ENCODE results near the gene MAN1B1.
"Not testable (repeated sequence)": the region's sequence is repeated elsewhere in the genome, so short reads cannot be mapped to it uniquely, and the experiment has no call there.

Gene MAN1B1

DNA sequence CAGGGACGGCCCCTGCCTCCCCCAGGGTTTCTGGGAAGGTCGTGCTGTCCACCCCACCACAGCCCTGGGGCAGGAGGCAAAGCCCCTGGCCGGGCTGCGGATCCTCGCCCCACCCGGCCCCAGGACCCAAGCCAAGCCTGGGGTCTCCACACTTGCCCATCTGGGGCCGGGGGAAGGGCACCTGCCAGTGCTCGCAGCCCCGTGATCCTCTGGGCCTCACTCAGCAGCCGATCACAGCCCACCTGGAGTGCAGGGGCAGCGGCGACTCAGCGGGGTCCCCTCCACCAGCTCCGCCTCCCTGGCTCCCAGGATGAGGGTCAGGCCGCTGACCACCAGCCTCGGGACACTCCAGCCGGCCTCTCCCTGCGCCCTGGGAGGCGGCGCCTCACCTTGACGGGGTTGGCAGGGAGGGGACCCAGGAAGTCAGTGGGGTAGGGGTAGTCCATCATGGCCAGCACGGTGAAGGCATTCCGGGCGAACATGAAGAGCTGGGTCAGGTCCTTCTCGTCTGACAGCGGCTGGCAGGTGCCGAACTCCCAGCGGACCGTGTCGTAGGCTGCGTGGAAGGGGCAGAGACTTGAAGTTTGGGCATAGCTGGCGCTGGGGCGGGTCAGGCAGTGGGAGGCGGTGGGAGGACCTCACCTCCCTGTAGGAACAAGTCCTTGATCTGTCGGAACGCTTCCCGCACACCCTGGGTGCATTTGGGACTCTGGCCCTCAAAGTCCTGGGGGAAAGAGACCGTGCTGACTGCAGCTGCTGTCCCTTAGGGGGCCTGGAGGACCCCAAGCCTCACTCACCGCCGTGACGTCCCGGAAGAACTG lies 26.0 kb downstream of the MAN1B1 start:
- DNase-seq, result no peak

DNA sequence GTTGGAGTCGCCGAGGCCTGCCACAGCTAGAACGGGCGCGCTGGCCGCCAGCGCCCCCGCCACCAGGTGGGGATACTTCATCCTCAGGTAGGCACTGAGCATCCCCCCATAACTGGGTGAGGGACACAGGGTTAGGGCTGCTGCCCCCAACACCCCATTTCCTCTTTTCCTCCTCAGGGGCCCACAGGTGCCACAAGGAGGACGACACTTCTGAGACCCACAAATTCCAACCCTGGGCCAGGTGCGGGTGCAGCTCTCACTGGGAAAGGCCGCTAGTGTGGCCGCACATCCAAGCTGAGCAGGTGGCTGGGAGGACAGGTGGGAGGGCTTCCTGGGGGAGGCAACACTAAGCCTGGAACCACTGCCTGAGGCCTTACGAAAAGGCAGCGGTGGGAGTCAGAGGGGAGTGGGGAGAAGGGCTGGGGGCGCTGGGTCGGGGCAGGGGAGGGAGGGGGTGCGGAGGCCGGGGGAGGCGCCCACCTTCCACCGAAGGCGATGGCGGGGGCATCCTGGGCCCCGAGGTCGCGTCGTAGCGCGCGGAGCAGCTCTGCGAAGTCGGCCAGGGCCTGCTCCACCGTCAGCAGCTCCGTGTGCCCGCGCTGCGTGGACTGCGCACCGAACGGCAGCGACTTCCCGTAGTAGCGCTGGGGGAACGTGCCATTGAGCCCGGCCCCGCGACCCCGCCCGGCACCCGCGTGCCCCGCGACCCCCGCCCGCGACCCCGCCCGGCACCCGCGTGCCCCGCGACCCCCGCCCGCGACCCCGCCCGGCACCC lies 26.8 kb downstream of the MAN1B1 start:
- DNase-seq, result peak; percentile 36

DNA sequence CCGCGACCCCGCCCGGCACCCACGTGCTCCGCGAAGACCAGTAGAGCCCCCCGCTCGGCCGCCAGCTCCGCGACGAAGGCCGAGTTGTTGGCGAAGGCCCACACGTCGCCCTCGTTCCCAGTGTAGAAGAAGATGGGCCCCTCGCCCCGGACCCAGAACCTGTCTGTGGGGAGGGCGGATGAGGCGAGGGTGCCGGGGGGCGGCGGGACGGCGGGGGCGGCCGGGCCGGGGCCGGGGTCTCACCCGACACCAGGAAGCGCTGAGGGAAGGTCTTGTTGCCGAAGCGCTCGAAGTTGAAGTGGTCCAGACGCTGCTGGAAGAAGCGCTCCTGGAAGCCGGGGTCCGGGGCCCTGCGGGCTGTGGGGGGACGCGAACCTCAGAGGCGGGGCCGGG lies 27.4 kb downstream of the MAN1B1 start:
- no peak for DNase-seq

DNA sequence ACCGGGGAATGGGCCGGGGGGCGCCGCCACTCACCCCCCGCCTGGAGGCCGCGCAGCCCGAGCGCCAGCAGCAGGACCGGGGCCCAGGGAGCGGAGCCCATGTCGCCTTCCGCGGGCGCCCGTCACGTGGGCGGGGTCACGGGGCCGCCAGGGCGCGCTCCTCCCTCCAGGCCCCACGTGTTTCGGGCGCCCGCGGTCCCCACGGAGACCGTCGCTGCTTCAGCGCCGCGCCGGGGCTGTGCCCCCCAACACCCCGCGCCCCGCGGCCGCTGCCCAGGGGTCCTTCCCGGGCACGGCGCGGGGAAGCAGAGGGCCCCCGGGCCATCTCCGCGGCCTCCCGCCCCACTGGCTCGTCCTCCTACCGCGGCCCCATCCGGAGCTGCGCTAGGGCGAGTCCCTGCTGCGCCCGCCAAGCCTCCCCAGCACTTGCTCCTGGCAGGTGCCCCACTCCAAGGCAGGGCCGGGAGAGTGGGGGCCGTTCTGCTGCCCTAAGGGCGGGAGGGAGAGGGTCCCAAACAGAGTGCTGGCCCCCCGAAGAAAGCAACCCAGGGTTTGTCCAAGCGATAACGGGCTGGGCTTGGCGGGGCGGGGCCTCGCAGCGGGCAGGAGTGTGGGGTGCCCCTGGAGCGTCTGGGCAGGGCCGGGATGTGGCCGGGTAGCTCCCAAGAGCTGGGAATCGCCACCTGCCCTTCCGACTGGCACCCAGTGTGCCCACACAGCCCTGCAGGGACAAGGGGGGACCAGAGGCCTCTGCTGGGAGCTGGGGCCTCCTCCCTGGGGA lies 28.0 kb downstream of the MAN1B1 start, which contains the start of gene DPP7:
DPP7 (minus strand) TSS at position 121 of the 781 bp plus-strand sequence; CDS start at position 101, 20 bp downstream.
- DNase-seq, result peak; percentile 80

DNA sequence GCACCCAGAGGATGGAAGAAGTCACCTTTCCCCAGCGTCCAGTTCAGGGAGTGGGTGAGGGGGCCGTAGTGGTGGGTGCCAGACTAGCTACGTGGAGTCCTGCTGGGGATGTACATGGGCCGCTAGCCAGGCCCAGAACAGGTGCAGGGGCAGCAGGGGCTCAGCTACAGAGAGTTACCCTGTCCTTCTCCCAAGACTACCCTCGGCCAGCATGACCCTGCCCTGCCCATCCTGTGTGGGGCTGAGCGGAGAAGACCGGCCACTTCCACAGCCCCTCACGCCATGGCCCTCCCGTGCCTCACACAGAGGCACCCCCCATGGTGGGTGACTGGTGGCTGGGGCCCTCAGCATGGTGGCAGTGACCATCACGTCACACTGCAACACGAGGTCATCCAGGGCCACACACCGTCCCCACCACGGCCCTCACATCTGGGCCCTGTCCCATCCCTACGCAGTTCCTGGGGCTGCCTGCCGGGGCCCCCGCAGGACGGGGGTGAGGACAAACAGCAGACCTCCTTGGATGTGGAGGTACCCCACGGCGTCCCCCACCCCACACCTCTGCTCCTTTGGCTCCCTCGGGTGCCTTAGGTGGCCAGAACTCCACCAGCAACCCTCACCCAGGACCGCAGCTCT lies 28.7 kb downstream of the MAN1B1 start:
- no peak for DNase-seq

DNA sequence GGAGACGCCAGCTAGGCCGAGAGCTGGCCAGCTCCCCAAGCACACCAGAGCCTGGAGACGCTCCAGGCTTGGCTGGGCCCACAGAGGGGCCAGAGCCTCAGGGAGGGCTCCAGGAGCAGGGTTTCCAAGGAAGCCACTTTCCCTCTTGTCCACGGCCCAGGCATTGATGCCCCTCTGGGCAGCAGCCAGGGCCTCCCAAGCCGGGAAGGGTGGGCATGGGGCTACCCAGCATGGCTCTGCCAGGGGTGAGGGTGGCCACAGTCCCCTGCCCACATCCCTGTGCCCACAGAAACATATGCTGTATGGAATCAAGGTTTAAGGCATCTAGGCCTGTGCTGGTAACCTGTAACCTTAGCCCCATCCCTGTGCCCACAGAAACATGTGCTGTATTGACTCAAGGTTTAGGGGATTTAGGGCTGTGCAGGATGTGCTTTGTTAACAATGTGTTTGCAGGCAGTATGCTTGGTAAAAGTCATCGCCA lies 29.3 kb downstream of the MAN1B1 start:
- DNase-seq, result no peak

DNA sequence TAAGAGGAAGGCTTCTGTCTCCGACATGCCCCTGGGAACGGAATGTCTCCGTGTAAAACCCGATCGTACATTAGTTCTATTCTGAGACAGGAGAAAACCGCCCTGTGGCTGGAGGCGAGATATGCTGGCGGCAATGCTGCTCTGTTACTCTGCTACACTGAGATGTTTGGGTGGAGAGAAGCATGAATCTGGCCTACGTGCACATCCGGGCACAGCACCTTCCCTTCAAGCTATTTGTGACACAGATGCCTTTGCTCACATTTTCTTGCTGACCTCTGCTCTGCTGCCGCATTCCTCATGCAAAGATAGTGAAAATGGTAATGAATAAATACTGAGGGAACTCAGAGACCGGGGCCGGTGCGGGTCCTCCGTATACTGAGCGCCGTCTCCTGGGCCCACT lies 29.9 kb downstream of the MAN1B1 start:
- no peak for DNase-seq

DNA sequence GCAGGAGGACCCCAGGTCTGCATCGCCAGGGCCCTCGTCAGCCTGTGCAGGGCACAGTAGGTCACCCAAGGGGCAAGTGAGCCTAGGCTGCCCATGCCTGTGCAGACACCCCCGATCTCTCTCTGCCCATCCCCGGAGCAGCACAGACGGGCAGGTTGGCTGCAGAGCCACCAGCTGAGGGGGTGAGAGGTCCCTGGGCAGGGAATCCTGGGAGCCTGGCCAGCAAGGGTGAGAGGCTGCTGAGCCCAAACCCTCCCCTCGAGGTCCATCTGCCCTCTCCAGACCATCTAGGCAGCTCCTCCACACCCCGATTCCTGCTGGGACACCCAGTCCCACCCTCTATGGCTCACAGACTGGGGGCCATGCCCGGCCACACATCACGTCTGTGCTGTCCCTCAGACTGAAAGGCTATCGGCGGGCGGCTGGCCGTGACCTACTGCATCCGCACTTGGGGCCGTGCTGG lies 30.5 kb downstream of the MAN1B1 start:
- DNase-seq, result no peak

DNA sequence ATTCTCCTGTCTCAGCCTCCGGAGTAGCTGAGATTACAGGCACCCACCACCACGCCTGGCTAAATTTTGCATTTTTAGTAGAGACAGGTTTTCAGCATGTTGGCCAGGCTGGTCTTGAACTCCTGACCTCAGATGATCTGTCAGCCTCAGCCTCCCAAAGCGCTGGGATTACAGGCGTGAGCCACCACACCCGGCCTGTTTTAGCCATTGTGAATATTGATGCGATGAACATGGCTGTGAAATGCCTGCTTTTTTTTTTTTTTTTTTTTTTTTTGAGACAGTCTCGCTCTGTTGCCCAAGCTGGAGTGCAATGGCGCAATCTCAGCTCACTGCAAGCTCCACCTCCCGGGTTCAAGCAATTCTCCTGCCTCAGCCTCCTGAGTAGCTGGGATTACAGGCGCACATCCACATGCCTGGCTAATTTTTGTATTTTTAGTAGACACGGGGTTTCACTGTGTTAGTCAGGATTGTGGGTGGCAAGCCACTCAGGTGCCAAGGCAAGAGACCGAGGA lies 31.4 kb downstream of the MAN1B1 start:
- DNase-seq, result not testable (repeated sequence)

DNA sequence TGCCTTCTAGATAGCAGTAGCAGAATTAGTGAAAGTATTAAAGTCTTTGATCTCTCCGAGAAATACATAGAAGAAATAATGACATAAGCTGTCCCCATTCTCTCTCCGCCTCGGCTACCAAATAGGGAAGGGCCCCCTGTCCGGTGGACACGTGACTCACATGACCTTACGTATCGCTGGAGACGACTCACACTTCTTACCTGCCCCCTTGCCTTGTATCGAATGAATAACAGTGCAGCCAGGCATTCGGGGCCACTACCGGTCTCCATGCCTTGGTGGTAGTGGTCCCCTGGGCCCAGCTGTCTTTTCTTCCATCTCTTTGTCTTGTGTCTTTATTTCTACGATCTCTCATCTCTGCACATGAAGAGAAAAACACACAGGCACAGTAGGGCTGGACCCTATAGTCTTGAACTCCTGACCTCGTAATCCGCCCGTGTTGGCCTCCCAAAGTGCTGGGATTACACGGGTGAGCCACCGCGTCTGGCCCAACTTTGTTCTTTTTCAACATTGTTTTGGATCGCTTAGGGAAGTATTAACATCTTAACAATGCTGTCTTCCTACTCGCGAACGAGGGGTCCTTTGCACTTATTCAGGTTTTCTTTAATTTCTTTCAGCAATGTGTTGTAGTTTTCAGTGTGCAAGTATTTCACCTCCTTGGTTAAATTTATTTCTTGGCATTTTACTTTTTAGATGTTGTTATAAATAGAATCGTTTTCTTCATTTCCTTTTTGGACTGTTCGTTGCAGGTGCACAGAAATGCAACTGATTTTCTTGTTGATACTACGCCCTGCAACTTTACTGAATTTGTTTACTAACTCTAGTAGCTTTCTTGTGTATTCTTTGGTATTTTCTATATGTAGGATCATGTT lies 35.4 kb downstream of the MAN1B1 start:
- DNase-seq, result not testable (repeated sequence)

DNA sequence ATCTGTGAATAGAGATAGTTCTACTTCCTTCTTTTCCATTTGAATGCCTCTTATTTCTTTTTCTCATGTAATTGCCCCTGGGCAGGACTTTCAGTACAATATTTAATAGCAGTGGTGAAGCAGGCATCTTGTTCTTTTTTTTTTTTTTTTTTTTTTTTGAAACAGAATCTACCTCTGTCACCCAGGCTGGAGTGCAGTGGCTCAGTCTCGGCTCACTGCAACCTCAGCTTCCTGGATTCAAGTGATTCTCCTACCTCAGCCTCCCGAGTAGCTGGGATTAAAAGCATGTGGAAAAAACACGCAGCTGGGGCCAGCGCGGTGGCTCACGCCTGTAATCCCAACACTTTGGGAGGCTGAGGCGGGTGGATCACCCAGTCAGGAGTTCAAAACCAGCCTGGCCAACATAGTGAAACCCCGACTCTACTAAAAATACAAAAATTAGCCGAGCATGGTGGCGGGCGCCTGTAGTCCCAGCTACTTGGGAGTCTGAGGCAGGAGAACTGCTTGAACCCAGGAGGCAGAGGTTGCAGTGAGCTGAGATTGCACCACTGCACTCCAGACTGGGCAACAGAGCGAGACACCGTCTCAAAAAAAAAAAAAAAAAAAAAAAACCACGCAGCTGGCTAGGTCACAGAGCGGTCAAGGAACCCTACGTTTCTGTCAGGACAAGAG lies 36.1 kb downstream of the MAN1B1 start:
- DNase-seq, result not testable (repeated sequence)

DNA sequence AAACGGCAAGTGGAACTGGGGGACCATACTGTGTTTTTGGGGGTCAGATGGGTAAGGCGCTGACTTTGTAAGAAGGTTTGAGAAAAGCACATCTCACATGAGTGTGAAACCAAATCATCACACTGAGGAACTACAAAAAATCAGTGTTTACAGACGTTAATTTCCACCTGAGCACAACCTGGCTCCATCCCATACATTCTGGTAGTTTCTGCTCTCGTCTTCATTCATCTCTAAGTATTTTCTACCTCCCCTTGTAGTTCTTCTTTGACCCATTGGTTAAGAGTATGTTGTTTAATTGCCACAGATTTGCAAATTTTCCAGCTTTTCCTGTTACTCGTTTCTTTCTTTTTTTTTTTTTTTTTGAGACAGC lies 36.7 kb downstream of the MAN1B1 start:
- no peak for DNase-seq

DNA sequence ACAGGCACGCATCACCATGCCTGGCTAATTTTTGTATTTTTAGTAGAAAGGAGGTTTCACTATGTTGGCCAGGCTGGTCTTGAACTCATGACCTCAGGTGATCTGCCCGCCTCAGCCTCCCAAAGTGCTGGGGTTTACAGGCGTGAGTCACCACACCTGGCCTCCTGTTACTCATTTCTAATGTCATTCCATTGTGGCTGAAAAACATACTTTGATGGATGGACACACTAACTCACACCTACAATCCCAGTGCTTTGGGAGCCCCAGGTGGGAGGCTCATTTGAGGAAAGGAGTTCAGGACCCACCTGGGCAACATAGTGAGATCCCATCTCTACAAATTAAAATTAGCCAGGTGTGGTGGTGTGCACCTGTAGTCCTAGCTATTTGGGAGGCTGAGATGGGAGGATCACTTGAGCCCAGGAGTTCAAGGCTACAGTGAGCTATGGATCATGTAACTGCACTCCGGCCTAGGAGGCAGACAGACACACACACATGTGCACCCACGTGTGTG lies 37.2 kb downstream of the MAN1B1 start:
- not testable (repeated sequence) for DNase-seq

DNA sequence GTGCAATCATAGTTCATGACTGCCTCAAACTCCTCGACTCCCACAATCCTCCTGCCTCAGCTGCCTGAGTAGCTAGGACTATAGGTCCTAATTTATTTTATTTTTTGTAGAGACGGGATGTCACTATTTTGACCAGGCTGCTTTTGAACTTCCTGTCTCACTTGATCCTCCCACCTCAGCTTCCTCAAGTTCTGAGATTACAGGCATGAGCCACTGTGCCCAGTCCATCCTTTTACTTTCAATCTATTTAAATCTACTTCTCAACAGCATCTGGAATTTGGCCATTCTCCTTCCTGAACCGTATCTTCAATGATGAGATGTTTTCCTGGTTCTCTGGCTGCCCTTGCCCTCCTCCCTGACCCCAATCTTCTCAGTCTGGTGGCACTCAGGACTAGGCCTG lies 40.0 kb downstream of the MAN1B1 start:
- no peak for DNase-seq

DNA sequence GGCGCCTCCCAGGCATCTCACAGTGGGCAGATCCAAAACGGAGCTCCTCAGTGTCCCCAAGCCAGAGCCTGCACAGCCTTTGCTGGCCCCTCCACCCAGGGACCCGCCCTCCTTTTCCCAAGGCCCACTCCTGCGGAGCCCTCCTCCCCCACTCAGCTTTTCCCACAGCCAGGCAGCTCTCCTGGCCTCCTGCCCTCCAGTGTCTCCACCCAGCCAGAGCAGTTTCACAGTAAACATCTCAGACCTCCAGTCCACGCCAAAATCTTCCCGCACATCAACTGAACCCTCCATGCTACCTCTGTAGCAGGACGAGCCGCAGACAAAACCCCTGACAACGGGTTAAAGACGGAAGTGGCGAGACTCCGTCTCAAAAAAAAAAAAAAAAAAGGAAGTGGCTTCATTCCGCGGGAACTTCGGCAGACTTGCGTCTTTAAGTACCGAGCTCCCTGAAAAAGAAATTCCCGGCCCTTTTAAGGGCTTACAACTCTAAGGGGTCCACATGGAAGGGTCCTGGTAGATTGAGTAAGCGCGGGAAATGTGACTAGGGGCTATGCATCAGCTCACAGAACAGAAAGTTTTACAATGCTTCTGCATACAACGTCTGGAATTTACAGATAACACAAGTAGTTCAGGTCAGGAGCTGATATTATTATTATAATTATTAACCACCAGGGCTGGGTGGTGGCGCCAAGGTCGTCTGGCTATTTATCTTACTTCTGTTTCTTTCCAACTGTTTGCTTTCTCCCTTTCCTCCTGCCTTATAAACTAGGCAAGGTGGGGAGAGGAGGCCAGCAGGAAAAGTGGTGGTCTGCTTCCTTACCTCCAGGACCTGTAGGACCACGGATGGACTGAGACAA lies 40.7 kb downstream of the MAN1B1 start:
- DNase-seq, result peak; percentile 51

DNA sequence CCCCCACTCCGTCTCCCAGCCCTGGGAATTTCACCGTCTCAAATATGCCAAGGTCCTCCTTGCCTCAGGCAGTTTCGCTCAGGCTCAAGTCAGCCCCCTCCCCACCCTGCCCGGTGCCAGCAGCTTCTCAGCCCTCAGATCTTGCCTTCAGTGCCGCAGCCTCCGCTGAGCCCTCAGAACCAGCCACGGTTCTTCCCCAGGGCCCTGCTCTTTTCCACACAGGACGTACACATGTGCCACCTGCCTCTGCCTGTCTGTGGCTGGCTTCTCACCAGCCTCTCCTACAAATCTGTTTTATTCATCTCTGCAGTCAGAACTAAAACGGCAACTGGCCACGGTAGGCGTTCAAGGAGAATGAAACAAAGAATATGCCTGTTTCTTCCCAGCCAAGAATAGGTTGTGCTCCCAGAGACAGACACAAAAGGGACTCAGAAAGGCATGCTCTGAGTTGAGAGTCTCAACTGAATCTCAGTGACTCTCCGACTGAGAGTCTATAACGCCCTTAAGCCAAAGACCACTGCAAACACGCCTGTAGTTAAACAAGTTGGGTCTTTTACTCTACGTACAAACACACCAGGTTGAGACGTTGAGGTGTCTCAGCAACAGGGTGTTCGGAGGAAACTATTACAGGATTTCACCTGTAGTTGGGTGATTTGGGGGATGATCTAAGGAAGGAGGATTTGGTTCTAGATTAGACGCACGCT lies 41.5 kb downstream of the MAN1B1 start:
- peak; percentile 18 for DNase-seq

DNA sequence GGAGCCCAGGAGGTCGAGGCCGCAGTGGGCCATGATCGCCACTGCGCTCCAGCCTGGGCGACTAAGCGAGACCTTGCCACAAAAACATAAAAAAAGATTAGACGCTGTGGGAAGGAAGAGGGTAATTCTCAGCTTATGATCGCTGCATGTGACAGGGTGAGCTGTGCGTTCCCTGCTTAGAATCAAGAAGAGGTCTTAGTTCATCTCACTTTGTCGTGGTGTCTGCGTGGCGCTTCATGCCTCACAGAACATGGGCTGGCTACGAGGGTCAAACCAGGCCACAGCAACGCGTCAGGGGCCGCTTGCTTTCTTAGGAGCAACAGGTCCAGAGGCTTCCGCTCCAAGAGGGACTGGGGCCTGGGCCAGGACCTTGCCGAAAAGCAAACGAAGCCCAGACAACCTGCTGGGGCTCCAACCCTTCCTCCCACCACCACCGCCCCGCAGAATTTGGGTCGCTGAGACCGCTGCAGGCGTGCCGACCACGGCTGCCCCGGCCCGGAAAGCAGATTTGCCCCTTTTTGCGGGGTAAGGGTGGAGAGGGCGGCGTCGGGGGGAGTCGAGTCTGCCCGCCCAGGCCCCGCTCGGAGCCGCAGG lies 42.2 kb downstream of the MAN1B1 start:
- peak; percentile 24 for DNase-seq

DNA sequence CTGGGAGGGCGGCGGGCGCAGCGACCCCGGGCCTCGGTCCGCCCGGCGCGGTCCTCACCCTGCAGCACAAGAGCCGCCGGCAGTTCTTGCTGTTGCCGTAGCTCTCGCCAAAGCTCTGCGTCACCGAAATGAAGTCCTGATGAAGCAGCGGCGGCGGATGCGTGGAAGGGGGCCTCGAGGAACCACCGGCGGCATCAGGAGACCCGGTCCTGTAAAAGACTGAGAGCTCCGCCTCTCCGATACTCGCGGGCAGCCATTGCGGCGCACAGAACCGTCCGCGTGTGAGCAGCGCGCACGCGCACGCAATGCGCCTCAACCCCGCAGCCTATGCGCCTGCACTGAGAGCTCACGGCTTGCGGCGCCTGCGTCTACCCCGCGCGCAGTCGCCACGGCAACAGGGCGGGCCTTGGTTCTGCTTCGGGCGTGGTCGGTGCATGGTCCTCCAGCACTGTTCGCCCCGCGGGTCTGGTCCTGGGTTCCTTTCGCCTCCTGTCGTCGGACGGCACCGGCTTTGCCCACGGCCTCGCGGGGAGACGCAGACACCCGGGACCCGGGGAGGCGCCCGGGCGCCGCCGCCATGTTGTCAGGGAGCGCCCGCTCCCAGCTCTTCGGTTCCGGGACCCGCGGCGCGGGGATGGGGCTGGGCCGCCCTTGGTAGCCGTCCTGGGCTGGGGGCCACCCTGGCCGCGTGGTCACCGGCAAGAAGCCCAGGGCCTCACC lies 42.8 kb downstream of the MAN1B1 start:
- peak; percentile 90 for DNase-seq
